ENCODE data around the gene PTPRU.

DNA sequence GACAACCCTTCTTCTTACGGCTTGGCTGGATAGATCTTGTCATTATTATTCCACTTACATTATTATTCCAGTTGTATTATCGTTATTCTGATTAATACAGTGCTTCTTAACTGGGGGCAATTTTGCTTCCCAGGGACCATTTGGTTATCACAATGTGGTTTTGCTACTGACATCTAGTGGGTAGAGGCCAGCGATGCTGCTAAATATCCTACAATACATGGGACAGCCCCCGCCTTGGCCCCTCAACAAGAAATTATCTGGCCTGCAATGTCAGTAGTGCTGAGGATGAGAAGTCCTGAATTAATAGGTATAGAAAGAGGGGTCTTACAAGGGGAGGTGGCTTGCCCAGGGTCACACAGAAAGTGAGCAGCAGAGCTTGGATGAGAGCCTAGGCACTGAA is 105.6 kb downstream of the PTPRU start:
- TF ChIP-seq, protein P1, sequence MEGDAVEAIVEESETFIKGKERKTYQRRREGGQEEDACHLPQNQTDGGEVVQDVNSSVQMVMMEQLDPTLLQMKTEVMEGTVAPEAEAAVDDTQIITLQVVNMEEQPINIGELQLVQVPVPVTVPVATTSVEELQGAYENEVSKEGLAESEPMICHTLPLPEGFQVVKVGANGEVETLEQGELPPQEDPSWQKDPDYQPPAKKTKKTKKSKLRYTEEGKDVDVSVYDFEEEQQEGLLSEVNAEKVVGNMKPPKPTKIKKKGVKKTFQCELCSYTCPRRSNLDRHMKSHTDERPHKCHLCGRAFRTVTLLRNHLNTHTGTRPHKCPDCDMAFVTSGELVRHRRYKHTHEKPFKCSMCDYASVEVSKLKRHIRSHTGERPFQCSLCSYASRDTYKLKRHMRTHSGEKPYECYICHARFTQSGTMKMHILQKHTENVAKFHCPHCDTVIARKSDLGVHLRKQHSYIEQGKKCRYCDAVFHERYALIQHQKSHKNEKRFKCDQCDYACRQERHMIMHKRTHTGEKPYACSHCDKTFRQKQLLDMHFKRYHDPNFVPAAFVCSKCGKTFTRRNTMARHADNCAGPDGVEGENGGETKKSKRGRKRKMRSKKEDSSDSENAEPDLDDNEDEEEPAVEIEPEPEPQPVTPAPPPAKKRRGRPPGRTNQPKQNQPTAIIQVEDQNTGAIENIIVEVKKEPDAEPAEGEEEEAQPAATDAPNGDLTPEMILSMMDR (IDR thresholded peaks at IDR 0.05 in 4 of 5, conservative IDR thresholded peaks at IDR 0.05 in 1 of 5): no peak
- TF ChIP-seq POLR2A (IDR thresholded peaks at IDR 0.05): no peak

All from gastrocnemius medialis (tissue), 4 donors.